NCI-H510A treated with DMSO at 0.1 percent for 48 hours (cell line): ENCODE data around the gene RPS28.
A peak's percentile ranks its signal among the peaks of the same experiment; 100 is the strongest.
"Not testable (repeated sequence)": the region's sequence is repeated elsewhere in the genome, so short reads cannot be mapped to it uniquely, and the experiment has no call there.

Experiments used
- DNase-seq: peaks from one replicate; lab custom pipeline; 2025; lab: John Stamatoyannopoulos, UW

RPS28 gene

DNA sequence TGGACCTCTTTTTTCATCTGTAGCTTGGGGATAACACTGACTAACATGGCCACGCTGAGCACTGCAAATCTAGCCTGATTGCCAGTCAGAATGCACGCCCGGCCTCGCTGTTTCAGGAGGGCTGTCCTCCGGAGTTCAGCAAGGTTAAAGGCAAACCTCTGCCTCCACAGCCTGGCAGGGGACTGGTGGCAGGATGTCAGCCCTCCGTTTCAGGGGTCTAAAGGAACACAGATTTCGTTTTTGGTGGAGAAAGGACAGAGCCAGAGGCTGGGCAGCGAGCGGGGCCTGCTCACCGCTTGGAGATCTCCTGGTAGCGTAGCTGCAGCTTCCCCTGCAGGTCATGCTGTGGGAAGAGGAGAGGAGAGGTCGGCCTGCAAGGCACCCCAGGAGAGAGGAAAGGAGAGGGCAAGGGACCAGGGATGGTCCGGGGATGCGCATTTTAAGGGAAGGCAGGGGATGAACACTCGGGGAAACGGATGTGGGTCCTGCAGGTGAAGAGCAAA, 681 bp upstream of the RPS28 start:
- no peak for DNase-seq

DNA sequence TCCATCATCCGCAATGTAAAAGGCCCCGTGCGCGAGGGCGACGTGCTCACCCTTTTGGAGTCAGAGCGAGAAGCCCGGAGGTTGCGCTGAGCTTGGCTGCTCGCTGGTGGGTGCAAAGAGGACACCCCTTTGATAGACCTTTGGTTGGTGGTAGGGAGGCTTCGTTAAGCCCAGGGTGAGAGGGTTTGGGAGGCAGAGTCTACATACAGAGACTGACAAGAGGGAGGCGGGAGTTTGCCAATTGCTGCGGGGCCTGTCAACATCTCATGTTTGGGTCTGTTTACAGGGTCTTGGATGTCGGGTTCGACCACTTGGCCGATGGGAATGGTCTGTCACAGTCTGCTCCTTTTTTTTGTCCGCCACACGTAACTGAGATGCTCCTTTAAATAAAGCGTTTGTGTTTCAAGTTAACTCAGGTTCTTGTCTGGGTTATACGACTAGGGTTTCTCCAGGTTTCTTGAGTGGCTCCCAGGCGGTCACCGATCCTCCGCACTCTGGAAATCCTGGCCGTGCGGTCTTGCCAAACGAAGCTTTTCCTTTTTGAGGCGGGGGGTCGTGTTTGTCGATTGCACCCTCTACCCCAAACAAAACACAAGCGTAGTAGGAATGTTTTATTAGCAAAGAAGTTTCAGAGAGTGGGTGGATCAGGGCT, 816 bp downstream of the RPS28 start:
- DNase-seq, result no peak

DNA sequence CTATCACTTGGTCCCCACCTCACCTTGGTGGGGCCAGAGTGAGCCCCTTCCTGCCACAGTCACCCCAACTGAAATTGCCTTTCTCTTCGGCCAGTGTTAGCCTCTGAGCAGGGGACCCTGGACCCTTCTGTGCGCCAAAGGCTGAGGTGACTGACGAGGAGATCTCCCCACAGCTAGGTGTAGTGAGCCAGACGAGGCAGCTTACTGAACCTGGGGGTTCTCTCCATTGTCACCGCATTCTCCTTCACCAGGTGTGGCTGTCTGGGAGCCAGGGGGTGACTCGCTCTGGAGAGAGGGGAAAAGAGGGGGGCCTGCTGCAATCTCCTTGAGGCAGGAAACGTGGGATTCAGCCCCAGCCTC, 1.3 kb downstream of the RPS28 start:
- no peak for DNase-seq

DNA sequence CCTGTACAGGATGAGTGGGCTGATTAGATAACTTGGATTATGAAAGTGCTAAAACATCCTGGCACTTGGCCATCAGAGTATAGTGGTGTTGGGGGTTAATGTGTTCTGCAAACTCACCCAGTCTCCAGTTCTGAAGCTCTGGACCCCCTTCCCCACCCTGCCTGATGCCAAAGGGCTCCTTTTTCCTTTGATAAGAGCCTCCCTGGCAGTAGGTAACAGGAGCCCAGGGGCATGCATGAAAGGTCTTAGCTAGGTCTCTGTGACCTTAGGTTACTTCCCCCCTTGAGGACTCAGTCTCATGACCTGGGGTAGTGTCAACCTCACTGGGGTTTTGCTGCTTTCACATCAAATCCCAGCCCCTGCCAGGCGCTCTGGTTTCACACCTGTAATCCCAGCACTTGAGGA, 2.5 kb downstream of the RPS28 start:
- no peak for DNase-seq

DNA sequence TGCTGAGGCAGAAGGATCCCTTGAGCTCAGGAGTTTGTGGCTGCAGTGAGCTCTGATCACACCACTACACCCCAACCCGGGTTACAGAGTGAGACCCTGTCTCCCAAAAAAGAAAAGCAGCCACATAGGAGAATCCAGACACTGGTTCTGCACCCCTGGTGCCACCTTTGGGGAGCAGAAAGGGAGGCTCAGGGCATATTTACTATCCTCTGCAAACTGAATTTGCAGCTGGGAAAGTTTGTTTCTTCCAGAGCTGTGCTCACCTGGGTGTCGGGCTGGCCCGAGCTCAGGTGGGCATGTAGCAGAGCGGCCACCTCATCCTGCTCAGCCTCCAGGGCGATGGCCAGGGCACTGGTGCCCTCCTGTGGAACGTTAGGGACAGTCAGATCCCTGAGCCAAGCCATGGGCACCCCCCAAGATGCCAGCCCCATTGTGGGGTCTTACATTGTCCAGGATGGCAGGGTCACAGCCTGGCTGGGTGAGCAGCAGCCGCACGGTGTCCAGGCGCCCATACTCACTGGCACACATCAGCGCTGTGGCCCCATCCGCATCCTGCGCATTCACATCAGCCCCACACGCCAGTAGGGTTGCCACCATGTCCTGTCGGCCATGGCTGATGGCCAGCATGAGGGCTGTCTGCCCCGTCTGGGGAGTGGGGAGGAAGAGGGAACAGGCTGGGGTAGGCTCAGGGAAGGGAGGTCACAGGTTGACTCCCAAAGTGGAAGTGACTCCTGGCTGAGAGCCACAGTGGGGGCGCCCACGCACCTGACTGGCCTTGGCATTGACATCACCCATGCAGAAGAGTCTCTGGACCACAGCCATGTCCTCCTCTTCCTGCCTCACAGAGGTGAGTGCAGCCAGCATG, 3.1 kb downstream of the RPS28 start:
- DNase-seq, result no peak

DNA sequence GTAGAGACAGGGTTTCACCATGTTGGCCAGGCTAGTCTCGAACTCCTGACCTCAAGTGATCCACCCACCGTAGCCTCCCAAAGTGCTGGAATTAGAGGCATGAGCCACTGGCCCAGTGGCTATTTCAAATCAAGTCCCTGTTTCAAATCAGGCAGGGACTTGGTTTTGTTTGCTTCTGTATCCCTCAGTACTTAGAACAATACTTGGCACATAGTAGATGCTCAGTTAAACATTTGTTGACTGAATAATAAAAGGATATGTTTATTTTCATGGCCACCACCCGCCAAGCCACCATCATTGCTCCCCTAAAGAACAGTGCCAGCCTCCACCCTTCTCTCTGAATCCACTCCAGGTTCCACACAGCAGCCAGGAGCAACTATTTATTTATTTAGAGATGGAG, 4.2 kb downstream of the RPS28 start:
- DNase-seq, result no peak

DNA sequence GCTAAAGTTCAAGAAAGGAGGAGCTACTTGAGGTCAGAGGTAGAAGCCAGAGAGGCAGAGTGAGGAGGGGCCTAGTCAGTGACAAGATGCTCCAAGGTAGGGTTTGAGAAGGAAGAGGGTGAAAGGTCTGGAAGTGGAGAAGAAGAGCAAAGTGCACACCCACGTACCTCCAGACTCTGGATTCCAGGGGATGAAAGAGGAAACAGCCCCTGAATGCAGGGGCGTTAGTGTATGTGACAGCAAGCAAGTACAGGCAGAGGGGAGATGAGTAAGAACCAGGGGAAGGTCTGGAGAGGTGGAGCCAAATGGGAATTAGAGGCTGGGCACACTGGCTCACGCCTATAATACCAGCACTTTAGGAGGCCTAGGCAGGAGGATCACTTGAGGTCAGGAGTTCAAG, 8.7 kb downstream of the RPS28 start:
- DNase-seq, result no peak

DNA sequence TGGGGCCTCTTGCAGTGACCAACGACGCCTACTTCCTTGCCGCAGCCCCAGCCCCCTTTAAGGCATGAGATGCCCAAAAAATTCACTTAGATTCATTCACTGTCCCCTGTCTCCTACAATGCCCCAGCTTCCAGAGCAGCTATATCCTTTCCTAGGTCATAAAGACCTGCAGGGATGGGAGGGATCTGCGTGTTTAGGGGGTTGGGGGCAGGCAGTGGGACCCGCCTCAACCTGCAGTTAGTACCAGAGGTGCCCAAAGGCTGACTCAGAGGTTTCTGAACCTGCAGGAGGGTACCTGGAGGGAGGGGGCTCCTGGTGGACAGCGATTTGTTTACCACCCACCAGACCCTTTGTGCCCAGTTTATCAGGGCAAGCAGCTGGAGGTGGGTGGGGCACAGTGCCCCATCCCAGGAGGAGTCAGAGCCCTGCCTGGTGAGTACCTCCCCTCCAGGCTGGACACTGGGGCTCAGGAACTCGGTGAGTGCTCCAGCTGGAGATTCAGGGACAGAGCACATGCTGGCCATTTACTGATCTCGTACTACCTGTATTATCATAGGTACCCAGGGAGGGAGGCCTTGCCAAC, 10.1 kb downstream of the RPS28 start:
- DNase-seq, result no peak

DNA sequence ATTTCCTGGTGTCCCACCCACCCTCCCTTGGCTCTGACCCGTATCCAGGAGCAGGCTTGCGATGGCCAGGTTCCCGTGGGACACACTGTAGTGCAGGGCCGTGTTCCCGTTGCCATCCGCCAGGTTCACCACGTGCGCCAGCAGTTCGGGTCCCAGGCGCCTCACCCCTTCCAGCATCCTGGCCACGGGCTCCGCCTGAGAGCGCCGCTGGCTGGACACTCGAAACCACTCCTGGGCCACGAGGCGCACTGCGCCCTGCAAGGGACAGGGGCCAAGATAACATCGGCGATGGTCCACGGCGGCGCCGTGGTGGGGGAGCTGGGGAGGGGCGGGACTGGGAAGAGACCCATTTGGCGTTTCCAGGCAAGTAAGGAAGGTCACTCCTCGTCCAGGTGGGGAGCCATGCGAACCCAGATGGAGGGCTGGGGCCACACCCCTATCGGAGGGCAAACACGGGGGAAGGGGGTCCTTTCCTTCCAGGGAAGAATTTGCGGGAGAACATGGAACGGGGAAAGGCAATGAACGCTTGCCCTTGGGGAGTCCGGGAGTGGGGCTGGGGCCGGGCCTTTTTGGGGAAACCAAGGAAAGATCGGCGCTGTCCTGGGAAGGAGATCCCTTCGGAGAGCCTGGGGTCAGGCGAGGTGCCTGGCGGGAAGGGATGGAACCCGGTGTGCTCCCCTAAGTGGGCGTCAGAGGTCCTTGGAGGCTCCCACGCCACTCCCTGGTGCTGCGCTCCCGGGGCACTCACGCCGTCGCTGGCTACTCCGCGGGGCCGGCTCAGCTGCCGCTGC, 11.9 kb downstream of the RPS28 start:
- DNase-seq, result no peak

DNA sequence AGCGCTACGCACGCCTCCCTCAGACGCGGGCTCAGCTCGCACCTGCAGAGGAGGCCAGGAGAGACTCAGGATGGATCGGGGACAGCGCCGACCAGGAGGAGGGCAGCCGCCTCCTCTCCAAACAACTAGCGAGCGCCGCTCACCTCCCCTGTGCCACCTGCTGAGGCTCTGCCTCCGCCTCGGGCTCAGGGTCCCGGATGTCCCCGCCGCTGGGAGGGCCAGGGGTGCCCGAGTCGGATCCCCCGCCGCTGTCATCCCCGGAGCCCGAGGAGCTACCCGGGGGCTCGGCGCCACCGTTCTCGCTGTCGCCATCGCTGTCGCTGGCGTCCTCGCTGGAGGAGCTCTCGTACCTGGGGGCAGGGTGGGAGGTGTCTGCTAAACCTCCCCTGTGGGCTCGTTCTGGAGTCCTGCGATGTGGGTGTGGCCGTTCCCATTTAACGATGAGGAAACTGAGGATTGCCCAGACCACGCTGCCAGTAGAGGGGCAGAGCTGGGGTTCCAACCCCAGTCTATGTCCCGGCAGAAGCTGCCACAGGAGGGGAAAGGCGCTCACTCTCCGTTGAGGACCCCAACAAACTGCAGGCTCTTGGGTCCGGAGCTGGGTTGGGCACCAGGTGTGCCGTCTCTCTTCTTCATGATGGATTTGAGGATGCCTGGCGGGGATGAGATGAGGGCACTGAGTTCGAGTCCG, 12.6 kb downstream of the RPS28 start:
- DNase-seq, result peak; percentile 32

DNA sequence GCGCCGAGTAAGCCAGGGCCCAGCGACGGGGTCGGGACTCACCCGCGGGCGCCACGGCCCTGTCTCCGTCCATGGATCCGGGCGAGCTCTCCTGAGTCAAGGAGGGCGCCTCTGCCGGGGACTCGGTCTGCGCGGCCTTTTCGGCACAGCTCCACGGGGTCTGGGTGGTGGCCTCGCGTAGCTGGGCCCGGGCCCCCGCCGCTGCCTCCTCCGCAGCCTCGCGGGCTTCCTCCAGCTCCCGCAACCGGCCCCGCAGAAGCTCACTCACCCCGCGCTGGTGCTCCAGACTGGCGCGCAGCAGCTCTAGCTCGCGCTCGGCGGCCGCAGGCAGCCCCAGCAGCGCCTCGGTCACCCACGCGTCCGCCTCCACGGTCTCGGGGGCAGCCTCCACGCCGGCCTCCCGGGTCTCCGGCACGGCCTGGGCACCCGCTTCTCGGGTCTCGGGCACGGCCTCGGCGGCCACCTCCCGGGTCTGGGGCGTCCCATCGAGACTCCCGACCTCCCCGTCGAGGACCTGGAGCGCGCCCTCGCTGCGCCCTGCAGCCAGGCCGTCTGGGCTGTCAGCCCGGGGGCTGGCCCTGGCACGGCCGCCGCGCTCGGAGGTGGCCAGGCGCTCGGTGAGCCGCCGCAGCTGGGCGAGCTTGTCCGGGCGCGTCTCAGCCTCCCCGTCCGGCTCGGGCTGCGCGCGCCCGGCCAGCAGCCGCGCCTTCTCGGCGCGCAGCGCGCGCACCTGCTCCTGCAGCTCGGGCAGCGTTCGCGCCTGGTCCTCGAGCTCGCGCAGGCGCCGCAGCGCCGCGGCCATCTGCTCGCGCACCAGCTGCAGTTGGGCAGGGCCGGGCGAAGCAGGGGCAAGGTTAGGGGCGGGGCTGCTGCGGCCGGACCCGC, 13.4 kb downstream of the RPS28 start:
- peak; percentile 79 for DNase-seq

DNA sequence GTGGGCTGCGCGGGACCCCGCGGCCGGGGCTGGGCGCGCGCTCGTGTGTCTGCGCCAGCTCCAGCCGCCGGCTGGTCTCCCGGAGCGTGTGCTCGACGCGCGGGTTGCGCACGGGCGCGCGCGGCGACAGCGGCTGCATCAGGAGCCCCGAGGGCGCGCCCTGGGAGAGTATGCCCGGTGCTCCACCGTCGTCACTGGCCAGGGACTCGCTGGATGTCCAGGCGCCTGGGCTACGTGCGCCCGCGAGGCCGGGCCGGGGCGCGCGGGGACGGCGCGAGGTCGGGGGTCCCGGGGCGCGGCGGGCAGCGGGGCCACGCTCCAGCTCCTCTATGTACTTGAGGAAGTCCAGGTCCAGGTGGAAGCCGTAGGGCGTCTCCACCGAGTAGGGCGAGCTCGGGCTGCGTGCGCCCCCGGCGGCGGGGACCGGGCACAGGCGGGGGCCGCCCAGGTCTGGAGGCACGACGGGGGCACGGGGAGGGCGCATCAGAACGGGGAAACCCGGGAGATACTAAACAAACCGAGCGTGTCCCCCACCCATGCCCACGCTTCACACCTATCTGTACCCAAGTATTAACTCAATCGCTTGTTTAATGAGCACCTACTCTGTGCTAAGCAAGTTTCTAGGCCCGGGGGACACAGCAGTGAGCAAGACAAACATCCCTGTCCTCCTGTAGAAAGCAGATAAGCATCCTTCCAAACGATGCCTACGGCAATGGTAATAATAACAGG, 14.2 kb downstream of the RPS28 start:
- DNase-seq, result no peak

DNA sequence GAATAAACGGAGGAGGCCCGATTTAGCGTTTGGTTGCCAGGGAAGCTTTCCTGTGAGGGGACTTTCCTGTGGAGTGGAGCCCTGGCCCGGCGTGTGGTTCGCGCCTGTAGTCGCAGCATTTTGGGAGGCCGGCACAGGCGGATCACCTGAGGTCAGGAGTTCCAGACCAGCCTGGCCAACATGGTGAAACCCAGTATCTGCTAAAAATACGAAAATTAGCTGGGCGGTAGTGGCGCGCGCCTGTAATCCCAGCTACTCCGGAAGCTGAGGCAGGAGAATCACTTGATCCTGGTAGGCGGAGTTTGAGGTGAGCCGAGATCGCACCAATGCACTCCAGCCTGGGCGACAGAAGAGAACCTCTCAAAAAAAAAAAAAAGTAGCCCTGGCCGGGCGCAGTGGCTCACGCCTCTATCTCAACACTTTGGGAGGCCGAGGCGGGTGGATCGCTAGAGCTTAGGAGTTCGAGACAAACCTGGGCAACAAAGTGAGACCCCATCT, 14.8 kb downstream of the RPS28 start:
- peak; percentile 59 for DNase-seq

DNA sequence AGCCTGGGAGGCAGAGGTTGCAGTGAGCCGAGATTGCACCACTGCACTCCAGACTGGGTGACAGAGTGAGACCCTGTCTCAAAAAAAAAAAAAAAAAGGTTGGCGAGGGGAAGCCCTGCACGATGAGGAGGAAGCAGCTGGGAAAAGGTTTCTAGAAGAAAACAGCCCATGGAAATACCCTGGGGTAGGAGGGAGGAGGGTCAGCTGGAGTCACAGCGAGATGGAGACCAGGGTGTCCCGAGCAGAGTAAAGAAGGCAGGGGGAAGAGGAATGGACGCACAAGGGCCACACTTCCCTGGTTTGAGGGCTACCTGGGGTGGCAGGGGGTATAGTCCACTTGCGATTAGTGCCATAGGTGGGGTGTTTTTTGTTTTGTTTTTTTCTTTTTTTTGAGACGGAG, 15.4 kb downstream of the RPS28 start:
- no peak for DNase-seq

DNA sequence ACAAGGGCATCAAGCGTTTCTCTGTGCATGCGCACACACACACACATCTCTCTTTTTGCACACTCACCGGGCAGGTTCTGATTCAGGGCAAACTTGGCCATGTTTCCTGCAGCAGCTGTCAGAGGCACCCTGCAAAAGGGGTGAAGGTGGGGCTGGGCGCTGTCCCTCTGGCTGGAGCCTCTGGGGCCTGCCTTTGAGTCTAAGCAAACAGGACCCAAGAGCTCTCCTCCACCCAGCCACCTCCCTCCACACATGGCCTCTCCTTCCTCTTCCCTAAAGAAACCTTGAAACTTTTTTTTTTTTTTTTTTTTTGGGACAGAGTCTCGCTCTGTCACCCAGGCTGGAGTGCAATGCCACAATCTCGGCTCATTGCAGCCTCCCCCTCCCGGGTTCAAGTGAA, 16.4 kb downstream of the RPS28 start:
- no peak for DNase-seq

DNA sequence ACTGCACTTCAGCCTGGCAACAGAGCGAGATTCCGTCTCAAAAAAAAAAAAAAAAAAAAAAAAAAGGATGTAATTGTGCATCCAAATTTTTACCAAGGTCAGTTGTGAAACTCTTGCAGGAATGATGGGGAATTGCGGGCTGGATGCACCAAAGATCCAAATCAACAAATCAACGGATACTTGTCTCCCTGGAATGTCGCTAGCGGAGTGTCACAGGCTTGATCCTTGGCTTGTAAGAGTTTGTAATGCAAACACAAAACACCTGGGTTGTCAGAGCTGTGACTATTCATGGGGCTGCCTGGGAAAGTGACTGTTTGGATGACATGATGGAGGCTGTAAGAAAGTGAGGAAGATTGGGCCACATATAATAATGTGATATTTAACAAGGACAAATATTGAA, 17.5 kb downstream of the RPS28 start:
- no peak for DNase-seq

DNA sequence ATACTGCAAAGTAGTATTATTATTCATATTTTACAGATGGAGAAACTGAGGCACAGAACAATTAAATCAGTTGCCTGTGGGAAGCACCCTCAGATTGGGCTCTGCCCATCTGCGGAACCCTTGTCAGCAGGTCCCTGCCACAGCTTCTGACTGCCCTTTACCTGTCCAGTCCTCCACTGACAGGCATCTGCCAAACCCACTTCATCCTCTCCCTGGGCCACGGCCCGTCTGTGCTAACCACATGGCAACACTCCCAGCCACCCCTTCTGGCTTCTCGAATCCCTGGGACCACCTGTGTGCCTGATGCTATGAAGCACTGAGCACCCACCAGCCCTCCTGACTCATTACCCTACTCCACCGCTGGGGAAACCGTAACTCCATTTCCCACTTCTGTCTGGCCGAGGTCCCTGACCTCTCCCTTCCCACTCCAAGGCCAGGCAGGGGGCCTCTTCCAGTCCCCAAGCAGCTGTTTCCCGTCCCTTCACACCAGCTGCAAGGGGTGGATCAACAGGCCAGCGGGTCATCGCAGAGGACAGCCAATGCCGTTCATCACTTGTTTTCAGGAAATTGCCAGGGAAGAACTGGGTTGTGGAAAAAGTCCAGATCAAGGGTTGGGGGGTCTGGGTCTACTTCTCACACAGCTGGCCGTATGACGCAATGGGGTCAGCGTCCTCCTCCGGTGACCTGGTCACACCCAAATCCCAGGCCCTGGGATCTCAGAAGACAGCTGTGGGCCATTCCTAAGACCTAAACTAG, 19.2 kb downstream of the RPS28 start:
- DNase-seq, result no peak

DNA sequence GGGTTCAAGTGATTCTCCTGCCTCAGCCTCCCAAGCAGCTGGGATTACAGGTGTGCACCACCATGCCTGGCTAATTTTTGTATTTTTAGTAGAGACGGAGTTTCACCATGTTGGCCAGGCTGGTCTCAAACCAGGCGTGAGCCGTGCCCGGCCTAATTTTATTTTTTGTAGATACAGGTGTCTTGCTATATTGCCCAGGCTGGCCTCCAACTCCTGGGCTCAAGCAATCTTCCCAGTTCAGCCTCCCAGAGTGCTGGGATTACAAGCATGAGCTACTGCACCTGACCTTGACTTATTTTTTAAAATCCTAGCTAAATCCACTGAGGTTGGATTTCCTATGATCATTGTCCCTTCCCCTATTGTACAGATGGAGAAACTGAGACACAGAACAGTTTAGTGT, 20.2 kb downstream of the RPS28 start:
- not testable (repeated sequence) for DNase-seq

DNA sequence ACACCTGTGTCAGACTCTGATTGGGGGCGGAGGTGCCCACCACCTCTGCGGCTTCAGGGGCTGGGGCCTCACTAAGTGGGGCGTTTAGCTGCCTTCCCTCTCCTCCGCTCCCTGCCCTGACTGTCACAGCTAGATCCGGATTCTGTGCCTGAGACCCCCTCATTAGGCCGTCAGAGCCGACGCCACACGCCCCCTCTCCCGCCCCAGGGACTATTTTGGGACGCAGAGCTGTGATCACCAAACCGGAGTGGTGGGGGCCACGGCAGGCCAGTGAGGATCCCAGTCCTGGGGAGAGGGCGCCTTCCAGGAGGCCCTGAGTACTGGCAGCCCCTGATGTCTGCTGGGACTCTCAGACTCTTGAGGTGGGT, 21.0 kb downstream of the RPS28 start:
- no peak for DNase-seq
